Smooth muscle cell (in vitro differentiated cells): ENCODE data around the gene DCTN4. TPM values are rescaled to one million over a fixed set of nuclear protein-coding genes. Genes with fewer than 3 reads are reported as not detected.

Experiments
- DNase-seq: peaks from one replicate; lab custom pipeline; 2025; ENCODE audit not compliant: unreplicated experiment; lab: John Stamatoyannopoulos, UW
- H2AFZ ChIP-seq: fragments of 200-600 bp; sonication (generic); 2 replicates; pipeline ENCODE4 v1.6.0; 2016; ENCODE audit warnings: antibody characterized with exemption, low read depth, mild to moderate bottlenecking
- H3F3A ChIP-seq: fragments of 200-600 bp; sonication (generic); 2 replicates; pipeline ENCODE4 v1.6.0; 2017; ENCODE audit warnings: antibody characterized with exemption, low read depth
- H3K27ac ChIP-seq: fragments of 200-600 bp; sonication (generic); 2 replicates; pipeline ENCODE4 v1.5.1; 2016; ENCODE audit warnings: low read depth, mild to moderate bottlenecking
- H3K27me3 ChIP-seq: fragments of 200-600 bp; sonication (generic); 2 replicates; pipeline ENCODE4 v1.6.1; 2016; ENCODE audit warnings: low read depth, mild to moderate bottlenecking
- H3K36me3 ChIP-seq: fragments of 200-600 bp; sonication (generic); 2 replicates; pipeline ENCODE4 v1.5.1; 2016; ENCODE audit warnings: low read depth
- H3K4me1 ChIP-seq: fragments of 200-600 bp; sonication (generic); 2 replicates; pipeline ENCODE4 v1.5.1; 2016; ENCODE audit warnings: low read depth
- H3K4me2 ChIP-seq: fragments of 200-600 bp; sonication (generic); 2 replicates; pipeline ENCODE4 v1.6.0; 2016; ENCODE audit warnings: mild to moderate bottlenecking
- H3K4me3 ChIP-seq: fragments of 200-600 bp; sonication (generic); 2 replicates; pipeline ENCODE4 v1.5.1; 2016; ENCODE audit warnings: mild to moderate bottlenecking
- H3K79me2 ChIP-seq: fragments of 200-600 bp; sonication (generic); 2 replicates; pipeline ENCODE4 v1.6.0; 2016; ENCODE audit warnings: low read depth, mild to moderate bottlenecking
- H3K9ac ChIP-seq: fragments of 200-600 bp; sonication (generic); 2 replicates; pipeline ENCODE4 v1.6.0; 2016; ENCODE audit warnings: low read depth
- H3K9me3 ChIP-seq: fragments of 200-600 bp; sonication (generic); replicated peaks from 2 replicates; pipeline ENCODE4 v1.5.1; 2016; ENCODE audit warnings: low read depth
- H4K20me1 ChIP-seq: fragments of 200-600 bp; sonication (generic); 2 replicates; pipeline ENCODE4 v1.6.0; 2016; ENCODE audit warnings: low read depth
- WGBS: methylation state at CpG from one replicate; pipeline ENCODE4 v1.1.7; 2016; ENCODE audit warnings: low lambda C conversion rate; 5-methylcytosine and 5-hydroxymethylcytosine counted together
- polyA plus RNA-seq: library from polyadenylated mRNA; unstranded; fragments of >200 nt; fragmentation: Nextera tagmentation; extraction: Ambion mirVana; gene quantifications from 2 replicates; pipeline ENCODE4 v1.2.1, GENCODE V29; 2016
- total RNA-seq: library from RNA; depleted of rRNA; stranded (reverse); fragments of >200 nt; gene quantifications from 2 replicates; pipeline ENCODE4 v1.2.3, GENCODE V29; 2014
- TF ChIP-seq, protein P1 (sequence below): fragments of 200-600 bp; sonication (generic); IDR thresholded peaks from 2 replicates; pipeline ENCODE4 v1.5.1; 2017; ENCODE audit warnings: borderline replicate concordance, mild to moderate bottlenecking, antibody characterized with exemption; ENCODE audit not compliant: insufficient read depth, poor library complexity, severe bottlenecking

Gene DCTN4
- total and polyA plus RNA-seq, 2 experiments from 2014 or later: 38.7 to 77.7 TPM

DNA sequence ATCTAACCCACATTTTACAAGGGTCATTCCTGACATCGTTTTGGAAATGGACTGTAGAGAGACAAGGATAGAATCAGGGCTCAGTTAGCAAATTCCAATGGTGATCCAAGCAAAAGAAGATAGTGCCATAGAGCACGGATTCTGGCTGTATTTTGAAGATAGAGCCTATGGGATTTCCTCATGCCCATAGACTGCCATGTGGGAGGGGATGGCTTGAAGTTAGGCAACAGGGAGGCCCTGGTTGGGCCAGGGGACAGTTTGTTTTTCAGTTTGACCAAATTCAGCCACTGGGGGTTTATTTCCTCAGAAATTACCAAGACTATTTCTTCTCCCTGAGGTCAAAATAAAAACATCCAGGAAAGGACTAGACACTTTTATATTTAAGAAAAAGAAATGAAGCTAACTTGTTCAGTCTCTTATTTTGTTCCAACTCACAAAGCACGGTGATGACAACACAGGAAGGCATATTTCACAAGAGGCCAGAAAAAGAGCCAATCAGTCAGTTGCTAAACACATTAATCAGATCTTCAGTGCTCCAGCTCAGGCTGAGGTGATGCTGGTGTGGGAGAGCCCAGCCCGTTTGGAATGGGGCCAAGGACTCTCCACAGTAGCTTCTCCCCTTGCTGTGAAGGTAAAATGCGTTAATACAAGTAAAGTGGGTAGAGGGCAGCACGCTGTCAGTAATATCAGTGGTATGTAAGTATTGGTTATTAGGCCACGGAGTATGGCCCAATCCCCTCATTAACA lies 4.4 kb upstream of the DCTN4 start:
- Histone ChIP-seq H3F3A (no peaks in the 10 kb centered on the region), H3K4me1 (peaks cover 2% of the 10 kb centered on the region), H3K4me2 (peak overlapping the region; percentile 26), H3K79me2 (no peaks in the 10 kb centered on the region), H2AFZ (peak overlapping the region; percentile 24), H3K36me3 (no peaks in the 10 kb centered on the region), H3K9me3 (no peaks in the 10 kb centered on the region), H3K4me3 (no peak overlapping the region), H3K9ac (no peak overlapping the region), H3K27ac (peak overlapping the region; percentile 80), H4K20me1 (no peaks in the 10 kb centered on the region), H3K27me3 (no peaks in the 10 kb centered on the region)
- TF ChIP-seq, protein P1, sequence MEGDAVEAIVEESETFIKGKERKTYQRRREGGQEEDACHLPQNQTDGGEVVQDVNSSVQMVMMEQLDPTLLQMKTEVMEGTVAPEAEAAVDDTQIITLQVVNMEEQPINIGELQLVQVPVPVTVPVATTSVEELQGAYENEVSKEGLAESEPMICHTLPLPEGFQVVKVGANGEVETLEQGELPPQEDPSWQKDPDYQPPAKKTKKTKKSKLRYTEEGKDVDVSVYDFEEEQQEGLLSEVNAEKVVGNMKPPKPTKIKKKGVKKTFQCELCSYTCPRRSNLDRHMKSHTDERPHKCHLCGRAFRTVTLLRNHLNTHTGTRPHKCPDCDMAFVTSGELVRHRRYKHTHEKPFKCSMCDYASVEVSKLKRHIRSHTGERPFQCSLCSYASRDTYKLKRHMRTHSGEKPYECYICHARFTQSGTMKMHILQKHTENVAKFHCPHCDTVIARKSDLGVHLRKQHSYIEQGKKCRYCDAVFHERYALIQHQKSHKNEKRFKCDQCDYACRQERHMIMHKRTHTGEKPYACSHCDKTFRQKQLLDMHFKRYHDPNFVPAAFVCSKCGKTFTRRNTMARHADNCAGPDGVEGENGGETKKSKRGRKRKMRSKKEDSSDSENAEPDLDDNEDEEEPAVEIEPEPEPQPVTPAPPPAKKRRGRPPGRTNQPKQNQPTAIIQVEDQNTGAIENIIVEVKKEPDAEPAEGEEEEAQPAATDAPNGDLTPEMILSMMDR: no peak
- 44% methylated on average over 7 of the region's 7 CpGs for WGBS
- no peak for DNase-seq

DNA sequence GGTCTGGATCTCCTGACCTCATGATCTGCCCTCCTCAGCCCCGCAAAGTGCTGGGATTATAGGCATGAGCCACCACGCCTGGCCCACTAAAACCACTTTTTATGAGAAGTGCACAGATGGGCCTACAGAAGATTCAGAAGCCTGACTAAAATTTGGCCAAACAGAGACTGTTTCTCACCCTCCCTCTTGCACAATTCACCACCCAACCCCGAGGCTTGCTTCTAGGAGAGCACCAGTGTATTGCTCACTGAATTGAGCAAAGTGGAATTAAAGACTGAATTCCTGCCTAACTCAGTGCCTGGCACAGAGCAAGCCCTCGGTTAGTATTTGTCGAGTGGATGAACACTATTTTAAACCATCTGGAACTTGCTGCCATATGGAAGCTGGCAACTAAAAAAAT lies 3.4 kb upstream of the DCTN4 start:
- Histone ChIP-seq H3F3A (no peaks in the 10 kb centered on the region), H3K4me1 (peaks cover 10% of the 10 kb centered on the region), H3K9ac (no peak overlapping the region), H2AFZ (no peak overlapping the region), H3K27me3 (no peaks in the 10 kb centered on the region), H3K4me3 (no peak overlapping the region), H3K79me2 (peaks cover 8% of the 10 kb centered on the region), H4K20me1 (no peaks in the 10 kb centered on the region), H3K4me2 (no peak overlapping the region), H3K9me3 (no peaks in the 10 kb centered on the region), H3K36me3 (no peaks in the 10 kb centered on the region), H3K27ac (peak overlapping the region; percentile 80)
- no peak for DNase-seq
- WGBS: 78% methylated on average over 5 of the region's 5 CpGs
- TF ChIP-seq, protein P1: no peak

DNA sequence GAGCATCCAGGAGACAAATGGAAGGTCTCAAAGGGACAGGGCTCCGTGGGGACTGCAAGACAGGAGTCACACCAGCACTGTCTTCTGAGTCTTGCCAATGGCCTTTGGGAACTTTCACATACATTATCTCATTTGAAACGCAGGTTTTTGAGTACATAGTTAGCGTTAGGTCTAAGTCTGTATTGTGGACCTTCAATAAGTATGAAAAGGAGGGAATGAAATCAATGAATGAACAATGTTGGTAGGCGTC lies 442 bp upstream of the DCTN4 start:
- peak overlapping the region; percentile 99 for H3K27ac ChIP-seq

More for the DNA sequence above, 442 bp upstream of the DCTN4 start:
- TF ChIP-seq, protein P1: no peak
- H3K9me3 ChIP-seq: no peaks in the 10 kb centered on the region
- peak overlapping the region; percentile 97 for H2AFZ ChIP-seq
- peak overlapping the region; percentile 98 for H3K4me2 ChIP-seq
- 60% methylated on average over 4 of the region's 4 CpGs for WGBS
- H3K27me3 ChIP-seq: no peaks in the 10 kb centered on the region
- peaks cover 8% of the 10 kb centered on the region for H3K36me3 ChIP-seq
- peak overlapping the region; percentile 85 for H3K4me3 ChIP-seq
- H4K20me1 ChIP-seq: peaks cover 3% of the 10 kb centered on the region
- peaks cover 18% of the 10 kb centered on the region for H3K4me1 ChIP-seq
- DNase-seq: no peak
- peaks cover 38% of the 10 kb centered on the region for H3K79me2 ChIP-seq
- H3K9ac ChIP-seq: peak overlapping the region; percentile 97
- H3F3A ChIP-seq: no peaks in the 10 kb centered on the region
